Pons (tissue), 1 donor: Measurements from ENCODE around the gene MYO19.
A peak's percentile ranks its signal among the peaks of the same experiment; 100 is the strongest.

ENCODE experiments used
- DNase-seq: peaks from one replicate; pipeline ENCODE4 v3.0.0-alpha.2; 2016; ENCODE audit warnings: low spot score

Gene MYO19, protein sequence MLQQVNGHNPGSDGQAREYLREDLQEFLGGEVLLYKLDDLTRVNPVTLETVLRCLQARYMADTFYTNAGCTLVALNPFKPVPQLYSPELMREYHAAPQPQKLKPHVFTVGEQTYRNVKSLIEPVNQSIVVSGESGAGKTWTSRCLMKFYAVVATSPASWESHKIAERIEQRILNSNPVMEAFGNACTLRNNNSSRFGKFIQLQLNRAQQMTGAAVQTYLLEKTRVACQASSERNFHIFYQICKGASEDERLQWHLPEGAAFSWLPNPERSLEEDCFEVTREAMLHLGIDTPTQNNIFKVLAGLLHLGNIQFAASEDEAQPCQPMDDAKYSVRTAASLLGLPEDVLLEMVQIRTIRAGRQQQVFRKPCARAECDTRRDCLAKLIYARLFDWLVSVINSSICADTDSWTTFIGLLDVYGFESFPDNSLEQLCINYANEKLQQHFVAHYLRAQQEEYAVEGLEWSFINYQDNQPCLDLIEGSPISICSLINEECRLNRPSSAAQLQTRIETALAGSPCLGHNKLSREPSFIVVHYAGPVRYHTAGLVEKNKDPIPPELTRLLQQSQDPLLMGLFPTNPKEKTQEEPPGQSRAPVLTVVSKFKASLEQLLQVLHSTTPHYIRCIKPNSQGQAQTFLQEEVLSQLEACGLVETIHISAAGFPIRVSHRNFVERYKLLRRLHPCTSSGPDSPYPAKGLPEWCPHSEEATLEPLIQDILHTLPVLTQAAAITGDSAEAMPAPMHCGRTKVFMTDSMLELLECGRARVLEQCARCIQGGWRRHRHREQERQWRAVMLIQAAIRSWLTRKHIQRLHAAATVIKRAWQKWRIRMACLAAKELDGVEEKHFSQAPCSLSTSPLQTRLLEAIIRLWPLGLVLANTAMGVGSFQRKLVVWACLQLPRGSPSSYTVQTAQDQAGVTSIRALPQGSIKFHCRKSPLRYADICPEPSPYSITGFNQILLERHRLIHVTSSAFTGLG

DNA sequence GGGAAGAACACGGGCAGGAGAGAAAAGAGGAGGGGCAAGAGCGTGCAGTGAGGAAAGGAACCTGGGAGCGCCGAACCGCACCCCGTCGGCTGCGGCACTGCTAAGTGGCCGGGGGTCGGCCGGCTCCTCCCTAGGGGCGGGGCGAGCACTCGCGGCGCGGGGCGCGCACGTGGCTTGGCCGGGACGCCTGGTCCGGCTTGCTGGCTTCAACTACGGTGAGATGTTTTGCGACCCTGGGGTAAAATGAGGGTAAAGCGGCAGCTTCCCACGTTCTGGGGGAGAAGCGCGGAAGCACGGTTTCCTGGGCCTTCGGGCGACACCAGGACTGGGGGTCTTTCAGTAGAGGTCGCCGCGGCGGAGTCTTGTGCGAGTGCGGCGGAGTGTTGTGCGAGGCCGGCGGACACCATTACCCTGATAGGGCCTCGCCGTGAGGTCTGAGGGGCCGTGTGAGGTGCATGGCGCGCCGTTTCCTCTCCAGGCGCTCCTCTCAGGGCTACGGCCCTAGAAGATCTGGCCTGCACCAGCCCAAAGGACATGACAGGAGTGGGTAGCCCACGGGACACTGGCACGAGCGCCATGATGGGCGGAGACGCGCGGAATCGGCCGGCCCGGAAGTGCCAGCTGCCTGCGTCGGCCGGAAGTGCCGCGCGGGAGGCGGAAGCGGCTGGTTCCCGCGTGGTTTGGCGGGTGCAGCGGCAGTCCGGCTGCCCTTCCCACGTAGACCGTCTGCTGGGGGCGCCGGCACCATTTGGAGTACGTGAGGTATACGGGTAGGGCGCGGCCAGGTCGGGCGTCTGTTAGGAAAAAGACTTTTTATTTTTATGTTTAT, at the start of gene MYO19, which contains the start of gene PIGW:
Gene MYO19 (minus strand): TSS at position 29 of the 829 bp plus-strand sequence. CDS start 2,330 bp downstream, outside the sequence.
Gene PIGW (plus strand): TSS at position 148 of the 829 bp plus-strand sequence. CDS start 2,115 bp downstream, outside the sequence.
- DNase-seq, result peak; percentile 80

DNA sequence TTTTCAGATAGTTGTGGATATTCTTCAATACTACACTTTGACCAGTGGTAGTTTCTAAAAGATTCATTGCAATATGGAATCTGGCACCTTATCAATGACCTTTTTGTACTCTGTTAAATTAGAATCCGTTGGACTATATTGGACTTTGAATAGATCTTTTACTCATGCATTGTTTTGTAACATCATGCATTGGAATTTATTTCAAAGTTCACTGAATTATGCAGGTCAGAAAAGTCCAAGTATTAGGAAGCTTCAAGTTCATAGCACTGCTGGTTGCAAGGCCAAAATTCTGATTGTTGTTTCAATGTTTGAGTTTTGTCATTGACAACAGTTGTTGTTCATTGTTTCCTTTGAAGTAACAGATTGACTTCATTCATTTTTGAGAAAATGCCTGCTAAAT, 49.1 kb upstream of the MYO19 start:
- no peak for DNase-seq

DNA sequence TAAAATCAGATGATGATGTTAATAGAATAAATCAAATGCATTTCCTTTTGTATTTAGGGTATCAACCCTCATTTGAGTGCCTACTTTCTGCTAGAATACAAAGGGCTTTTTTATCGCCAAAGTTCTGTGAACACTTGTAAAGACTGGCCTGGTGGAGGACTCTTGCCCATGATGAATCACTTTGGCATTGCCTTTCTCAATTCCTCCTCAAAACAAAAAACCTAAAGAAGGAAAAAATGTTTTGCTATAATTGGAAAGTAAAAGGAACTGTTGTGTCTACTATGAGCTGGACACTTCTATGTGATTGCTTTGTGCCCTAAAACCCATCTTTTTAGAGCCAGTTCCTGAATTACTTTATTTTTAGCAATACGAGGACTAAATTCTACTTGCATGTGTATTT, 44.0 kb upstream of the MYO19 start:
- peak; percentile 51 for DNase-seq

DNA sequence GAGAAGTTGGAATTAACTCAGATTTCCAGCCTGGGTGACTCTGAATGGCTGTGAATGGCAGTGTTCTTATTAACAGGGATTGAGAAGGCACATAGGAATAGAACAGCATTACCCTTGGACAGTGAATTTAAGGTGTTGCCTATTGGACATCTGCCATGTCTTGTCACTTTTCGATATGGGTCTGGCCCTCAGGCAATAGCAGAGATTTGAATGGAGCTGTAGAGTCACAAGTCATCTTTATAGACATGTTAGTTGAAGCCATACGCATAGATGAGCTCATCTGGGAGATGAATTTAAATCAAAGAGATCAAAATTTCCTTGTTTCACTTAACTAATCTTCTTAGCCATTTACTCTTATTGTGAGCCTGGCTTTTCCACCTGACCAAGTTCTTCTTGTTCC, 42.1 kb upstream of the MYO19 start:
- DNase-seq, result no peak

DNA sequence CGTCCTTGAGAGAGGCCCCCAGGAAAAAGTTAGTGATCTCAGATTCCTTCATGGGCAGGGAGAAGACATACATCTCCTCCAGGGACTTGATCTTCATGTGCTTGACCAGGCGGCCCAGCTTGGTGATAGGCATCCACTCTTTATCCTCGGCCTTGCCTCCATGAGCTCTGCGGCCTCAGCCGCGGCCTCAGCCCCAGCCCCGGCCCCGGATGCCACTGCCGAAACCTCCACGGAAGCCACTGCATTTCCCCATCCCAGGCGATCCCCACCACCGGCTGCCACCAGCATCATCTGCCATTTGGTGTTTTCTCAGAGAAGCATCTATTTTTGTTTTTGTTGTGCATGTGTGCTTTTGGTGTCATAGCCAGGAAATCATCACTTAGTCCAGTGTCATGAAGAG, 40.4 kb upstream of the MYO19 start:
- DNase-seq, result no peak

DNA sequence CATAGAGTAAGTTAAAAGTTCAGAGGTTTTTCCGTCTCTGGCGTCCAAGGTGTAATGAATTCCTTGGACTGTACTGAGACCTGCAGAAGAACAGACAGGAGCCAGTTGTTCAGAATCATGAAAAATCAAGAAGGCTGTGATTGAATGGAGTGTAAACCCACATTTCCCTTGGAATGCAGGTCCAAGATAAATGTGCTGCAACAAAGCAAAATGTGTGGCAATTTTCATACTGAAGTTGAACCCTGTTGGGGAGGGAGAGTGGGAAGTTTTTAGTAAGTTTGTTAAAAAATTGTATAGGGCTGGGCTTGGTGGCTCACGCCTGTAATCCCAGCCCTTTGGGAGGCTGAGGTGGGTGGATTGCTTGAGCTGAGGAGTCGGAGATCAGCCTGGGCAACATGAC, 31.4 kb upstream of the MYO19 start:
- DNase-seq, result no peak

DNA sequence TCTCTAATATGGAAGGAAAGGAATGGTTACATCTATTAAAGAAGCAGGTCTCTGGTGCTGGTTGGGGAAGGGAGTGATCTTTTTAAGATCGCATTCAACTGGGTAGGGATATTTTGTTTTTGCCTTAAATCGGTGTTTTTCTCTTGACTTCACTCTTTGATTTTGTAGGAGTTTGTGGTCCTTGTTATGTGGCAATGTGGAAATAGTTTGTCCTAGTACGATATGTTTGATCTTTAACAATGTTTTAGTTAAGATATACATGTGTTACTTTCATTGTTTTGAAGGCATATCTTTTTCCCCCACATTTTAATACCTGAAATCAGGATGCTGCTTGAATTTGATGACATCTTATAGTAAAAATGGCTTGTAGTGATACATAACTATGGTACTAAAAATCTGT, 18.8 kb upstream of the MYO19 start:
- no peak for DNase-seq

DNA sequence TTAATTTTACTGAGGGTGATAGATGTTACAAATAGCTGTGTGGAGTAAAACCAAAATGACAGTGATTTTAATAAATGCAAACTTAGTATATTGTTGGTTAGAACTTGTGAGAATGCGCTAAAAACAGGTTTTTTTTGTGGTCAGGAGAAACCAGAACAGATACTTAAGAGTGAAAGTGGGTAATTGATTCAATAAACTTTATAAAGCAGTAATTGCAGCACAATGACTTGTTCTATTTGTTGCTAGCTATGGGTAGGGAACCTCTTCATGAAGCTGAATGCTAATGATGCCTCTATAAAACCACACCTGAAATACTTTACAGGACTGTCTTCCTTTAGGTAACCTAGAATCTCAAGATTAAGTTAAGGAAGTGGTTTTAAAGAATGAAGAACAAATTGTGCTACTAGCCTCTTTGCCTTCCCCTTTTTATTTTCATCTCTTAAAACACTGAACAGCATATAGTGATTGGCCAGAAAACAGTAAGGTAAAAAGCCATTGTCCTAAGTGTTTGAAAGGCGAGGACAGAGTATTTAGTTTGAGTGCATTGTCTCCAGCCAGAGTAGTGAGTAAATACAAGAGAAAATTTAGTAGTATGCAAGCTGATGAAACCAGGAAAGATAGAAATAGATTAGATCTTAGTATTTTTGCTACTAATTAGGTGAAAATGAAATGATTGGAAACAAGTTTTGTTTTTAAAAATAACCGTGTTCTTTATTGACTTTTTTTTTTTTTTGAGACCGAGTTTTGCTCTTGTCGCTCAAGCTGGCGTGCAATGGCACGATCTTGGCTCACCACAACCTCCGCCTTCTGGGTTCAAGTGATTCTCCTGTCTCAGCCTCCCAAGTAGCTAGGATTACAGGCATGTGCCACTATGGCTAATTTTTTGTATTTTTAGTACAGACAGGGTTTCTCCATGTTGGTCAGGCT, 16.1 kb upstream of the MYO19 start:
- peak; percentile 51 for DNase-seq

DNA sequence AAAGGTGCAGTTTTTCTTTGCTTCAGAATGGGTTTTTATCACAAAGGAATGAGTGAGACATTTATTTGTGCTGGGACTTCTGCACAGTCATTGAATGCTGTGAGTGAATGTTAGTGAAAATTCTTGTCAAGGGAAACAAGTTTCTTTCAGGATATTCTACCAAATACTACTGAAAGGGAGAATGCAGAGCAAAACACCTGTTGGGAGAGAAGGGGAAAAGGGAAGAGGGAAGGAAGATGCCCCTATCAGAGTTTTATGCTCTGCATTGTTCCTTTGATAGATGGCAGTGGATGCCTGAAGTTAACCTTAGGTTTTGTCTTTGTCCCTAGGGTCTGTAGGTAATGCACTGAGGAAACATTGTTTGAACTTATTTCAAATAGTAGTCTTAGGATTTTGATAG, 13.1 kb upstream of the MYO19 start:
- DNase-seq, result no peak

DNA sequence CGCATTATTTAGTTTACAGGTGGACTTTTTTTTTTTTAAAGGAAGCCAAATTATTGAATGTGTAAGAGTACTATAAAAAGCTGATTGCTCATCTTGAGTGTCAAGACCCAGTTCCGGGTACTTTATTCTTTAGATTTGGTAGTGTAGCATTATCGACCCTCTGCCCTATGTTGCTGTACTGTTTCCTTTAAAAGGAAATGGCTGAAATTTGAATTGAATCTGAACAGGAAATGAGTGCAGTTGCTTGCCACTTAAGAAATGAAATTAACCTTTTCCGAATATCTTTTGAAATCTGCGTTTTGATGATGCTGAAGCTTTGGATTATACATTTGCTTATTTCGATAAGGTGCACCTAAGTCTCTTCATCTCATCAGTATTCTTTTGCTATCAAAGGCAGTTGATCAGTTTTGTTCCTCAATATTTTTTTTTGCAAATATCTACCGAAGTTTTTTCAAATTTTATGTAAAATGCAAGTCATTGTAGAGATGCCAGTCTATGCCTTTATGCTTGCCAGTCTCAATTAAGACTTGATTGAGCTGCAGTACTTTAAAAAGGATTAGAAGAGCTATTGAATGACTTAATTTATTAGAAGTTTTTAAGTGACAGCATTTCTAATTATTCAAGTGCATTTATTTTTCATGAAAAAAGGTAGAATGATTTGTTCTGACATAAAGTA, 11.9 kb upstream of the MYO19 start:
- DNase-seq, result no peak

DNA sequence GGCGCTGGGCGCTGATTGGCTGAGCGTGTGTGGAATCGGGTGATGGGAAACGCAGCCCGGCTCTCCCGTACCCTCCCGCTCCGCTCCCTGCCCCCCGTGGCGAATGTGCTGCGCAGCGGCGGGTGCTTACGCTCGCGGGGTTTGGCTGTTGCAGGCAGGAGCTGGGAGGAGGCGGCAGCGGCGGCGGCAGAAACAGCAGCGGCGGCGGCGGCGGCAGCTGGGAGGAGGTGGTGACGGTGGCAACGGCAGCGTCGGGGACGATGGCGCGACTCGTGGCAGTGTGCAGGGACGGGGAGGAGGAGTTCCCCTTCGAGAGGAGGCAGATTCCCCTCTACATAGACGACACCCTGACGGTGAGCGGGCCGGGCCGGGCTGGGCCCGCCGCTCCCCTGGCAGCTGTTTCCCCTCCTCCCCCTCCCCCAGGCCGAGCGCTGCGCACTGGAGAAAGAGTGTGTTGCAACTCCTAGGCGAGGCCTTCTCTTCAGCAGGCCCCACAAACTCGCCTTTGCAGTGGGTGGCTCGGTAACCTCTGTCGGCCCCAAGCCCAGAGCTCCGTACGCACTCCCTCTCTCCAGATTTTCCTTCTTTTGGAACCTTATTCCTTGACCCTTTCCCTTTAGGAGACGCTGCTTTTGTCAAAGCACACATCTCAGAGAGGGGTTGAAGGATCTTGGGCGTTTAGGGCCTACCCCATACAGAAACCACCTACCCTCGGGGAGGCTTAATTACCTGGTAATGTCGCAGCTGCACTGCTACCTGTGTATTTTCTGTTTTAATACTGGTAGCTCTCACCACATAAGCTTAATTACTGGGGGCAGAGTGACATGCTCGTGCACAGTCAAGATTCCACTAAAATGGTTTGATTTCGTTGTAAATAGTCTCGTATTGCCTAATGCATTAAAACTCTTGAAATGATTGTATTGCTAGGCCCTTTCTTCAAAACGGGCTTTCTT, 11.1 kb upstream of the MYO19 start:
- peak; percentile 90 for DNase-seq

DNA sequence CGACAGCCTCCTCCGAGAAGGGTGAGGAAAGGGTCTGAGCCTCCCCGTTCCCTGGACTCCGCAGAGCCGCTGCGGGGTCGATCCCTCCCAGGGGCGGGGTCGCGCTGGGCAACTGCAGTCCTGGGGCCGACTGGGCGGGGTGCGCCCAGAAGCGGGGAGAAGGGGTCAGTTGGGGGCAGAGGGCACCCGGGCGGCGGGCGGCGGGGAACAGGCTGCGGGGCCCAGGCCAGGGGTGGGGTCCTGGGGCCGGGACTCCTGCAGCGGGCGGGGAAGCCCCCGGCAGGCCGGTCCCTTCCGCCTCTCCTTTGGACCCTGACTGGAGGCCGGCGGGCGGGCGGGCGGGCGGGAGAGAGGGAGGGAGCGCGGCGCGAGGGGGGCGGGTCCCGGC, 10.4 kb upstream of the MYO19 start:
- no peak for DNase-seq

DNA sequence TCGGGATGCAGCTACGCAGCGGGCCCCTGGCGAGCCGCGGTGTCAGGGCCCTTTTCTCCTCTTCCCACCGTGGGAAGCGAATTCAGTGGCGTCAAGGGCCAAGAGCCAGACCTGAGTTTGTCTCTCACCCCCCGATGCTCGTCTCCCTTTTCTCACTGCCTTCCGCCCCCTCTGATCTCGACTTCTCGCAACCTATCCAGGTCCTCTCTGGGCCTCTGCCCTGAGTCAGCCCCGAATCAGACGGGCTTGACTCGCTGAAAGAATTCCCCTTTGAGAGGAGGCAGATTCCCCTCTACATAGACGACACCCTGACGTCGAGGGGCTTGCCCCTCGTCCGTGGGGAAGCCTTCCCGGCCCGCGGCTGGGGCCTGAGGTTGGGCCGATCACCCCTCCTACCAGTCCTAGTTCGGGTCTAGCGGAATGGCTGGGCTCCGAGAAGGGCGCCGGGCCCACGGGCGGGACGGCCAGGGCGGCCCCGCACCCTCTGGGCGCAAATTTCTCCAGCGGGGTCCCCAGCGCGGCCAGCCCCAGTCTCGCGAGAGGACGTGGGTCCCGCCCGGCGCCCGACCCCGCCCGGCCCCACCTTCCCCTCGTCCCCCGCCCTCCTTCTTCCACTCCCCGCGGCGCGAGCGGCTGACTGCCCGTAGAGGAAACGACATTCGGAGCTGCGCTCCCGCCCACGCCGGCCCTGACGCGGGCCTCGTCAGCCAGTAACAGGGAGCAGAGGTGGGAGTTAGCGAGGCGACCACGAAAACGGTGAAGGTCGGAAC, 9.8 kb upstream of the MYO19 start, which contains the start of gene GGNBP2:
Gene GGNBP2 (plus strand): TSS at position 613 of the 770 bp plus-strand sequence. CDS start 806 bp downstream, outside the sequence.
- peak; percentile 88 for DNase-seq

DNA sequence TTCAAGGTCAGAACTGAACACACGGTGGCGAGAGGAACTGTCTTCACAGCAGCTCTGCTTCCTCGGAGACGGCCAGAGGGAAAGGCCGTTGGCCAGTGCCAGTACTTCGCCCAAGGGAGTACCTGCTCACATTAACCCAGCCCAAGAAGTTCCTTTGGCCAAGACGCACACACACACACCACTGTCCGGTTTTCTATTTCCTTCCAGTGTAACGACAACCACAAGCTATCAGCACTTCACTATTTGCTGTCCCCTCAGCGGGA, 9.3 kb upstream of the MYO19 start:
- peak; percentile 33 for DNase-seq

DNA sequence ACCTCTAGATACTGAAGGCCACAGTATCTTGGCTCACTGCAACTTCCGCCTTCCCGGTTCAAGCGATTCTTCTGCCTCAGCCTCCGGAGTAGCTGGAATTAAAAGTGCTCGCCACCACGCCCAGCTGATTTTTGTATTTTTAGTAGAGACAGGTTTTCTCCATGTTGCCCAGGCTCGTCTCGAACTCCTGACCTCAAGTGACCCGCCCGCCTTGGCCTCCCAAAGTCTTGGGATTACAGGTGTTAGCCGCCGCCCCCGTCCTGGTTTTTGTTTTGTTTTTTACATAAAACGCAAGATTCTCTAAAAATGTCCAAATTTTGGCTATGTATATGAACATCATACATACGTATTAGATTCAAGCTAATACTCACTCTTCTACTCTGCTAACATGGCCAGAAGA, 8.1 kb upstream of the MYO19 start:
- no peak for DNase-seq

DNA sequence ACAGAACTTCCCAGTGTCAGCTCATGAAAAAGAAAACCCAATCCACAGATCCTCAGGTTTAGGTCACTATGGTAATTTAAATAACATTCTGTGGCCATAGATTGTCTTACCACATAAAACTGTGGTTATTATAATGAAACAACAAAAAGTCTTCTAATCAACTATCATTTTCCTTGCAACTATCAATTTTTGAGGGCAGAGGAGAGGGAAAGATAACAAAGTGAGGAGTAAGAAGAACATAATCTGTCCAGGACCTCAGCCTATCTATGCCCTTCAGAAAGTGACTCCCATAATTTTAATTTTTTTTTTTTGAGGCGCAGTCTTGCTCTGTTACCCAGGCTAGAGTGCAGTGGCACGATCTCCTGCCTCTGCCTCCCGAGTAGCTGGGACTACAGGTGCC, 6.0 kb upstream of the MYO19 start:
- no peak for DNase-seq

DNA sequence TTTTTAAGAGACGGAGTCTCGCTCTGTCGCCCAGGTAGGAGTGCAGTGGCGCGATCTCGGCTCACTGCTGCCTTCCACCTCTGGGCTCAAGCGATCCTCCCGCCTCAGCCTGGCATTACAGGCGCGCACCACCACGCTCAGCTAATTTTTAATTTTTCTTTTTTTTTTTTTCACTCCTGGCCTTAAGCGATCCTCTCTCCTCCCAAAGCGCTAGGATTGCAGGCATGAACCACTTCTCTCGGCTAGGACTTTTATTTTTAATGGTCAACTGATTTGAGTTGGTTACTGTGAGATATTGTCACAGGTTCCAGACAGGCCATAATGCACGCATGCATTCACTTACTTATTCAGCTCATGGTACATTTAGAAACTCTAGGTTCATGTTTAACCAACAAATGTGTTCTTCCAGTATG, 1.0 kb upstream of the MYO19 start:
- no peak for DNase-seq
